HUES48 (cell line): Measurements from ENCODE around the gene SLC23A2.

Experiments
- H3K27ac ChIP-seq: one replicate; pipeline ENCODE4 v1.7.0; 2013; ENCODE audit warnings: low read depth, low read length, inconsistent platforms
- H3K27me3 ChIP-seq: 2 replicates; pipeline ENCODE4 v1.6.1; 2013; ENCODE audit warnings: mild to moderate bottlenecking, low read length; ENCODE audit not compliant: control insufficient read depth, insufficient read depth
- H3K36me3 ChIP-seq: 2 replicates; pipeline ENCODE4 v1.6.1; 2013; ENCODE audit warnings: low read length; ENCODE audit not compliant: control insufficient read depth, insufficient read depth
- H3K4me1 ChIP-seq: 2 replicates; pipeline ENCODE4 v1.6.1; 2013; ENCODE audit warnings: mild to moderate bottlenecking, low read length; ENCODE audit not compliant: control insufficient read depth, insufficient read depth
- H3K4me3 ChIP-seq: 2 replicates; pipeline ENCODE4 v1.5.1; 2013; ENCODE audit warnings: mild to moderate bottlenecking, low read depth, low read length
- H3K9ac ChIP-seq: 2 replicates; pipeline ENCODE4 v1.6.1; 2013; ENCODE audit warnings: mild to moderate bottlenecking, low read depth, low read length, moderate library complexity
- H3K9me3 ChIP-seq: 2 replicates; pipeline ENCODE4 v1.6.1; 2013; ENCODE audit warnings: low read length; ENCODE audit not compliant: control insufficient read depth, insufficient read depth

SLC23A2 gene

DNA sequence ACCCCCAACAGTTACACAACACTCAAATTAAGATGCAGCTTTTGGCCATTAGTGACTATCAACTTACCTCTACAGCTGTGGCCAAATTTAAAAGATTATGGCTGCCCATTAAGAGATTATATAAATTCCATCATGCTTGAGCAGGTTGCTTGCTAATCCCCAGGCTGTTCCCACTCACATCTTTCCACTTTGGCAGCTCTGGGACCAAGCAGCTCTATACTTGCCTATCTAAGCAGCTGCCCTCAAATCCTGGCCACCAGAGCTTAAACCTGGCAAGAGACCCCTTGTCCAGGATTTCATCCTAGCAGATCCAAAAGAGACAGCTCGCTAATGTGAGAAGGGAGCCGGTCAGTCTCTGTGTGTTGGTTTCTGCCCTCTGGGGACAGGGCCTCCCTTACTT lies 127.9 kb downstream of the SLC23A2 start:
- H3K27me3 ChIP-seq: no peaks in the 10 kb centered on the region
- H3K4me3 ChIP-seq: no peak overlapping the region
- no peaks in the 10 kb centered on the region for H3K4me1 ChIP-seq
- H3K9ac ChIP-seq: no peak overlapping the region
- H3K36me3 ChIP-seq: peaks cover 17% of the 10 kb centered on the region
- H3K27ac ChIP-seq: no peak overlapping the region
- H3K9me3 ChIP-seq: no peaks in the 10 kb centered on the region

DNA sequence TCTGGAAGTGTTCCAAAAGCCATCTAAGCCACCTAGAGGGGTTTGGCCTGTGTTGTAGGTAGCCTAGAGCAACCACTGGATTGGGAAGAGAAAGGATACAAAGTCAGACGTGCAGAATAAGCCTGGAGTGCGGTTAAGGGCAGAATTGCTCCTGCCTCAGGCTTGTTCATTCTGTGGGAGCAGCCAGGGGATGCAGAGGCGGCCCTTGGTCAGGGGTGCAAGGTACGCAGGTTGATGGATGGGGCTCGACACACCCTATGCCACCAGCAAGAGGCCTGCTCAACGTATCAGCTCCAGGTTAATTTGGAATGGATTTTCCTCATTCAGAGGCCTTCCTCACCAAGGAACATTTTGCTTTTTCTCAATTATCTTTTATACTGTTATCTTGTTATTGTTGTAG lies 129.8 kb downstream of the SLC23A2 start:
- H3K9ac ChIP-seq: no peak overlapping the region
- H3K4me1 ChIP-seq: no peaks in the 10 kb centered on the region
- no peaks in the 10 kb centered on the region for H3K9me3 ChIP-seq
- no peak overlapping the region for H3K27ac ChIP-seq
- no peak overlapping the region for H3K4me3 ChIP-seq
- no peaks in the 10 kb centered on the region for H3K27me3 ChIP-seq
- peaks cover 17% of the 10 kb centered on the region for H3K36me3 ChIP-seq

DNA sequence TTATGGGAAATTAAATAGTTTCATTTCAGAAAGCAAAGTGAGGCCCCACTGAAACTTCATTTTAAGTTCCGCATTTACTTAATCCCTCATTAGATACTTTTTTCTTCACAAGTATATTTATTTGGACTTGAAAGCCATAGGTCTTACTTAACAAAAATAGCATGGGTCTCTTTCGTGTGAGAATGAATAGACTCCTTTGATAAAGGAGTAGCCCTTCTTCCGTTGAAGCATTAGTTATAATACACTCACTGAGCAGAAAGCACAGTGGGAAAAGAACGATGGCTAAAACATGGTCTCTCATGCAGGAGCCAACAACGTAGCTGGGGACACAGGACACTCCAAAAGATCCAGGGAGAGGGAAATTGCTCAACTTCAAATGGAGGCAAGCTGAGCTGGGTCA lies 130.4 kb downstream of the SLC23A2 start:
- Histone ChIP-seq H3K4me3 (no peak overlapping the region), H3K4me1 (no peaks in the 10 kb centered on the region), H3K36me3 (peaks cover 17% of the 10 kb centered on the region), H3K9me3 (no peaks in the 10 kb centered on the region), H3K9ac (no peak overlapping the region), H3K27ac (no peak overlapping the region), H3K27me3 (no peaks in the 10 kb centered on the region)

DNA sequence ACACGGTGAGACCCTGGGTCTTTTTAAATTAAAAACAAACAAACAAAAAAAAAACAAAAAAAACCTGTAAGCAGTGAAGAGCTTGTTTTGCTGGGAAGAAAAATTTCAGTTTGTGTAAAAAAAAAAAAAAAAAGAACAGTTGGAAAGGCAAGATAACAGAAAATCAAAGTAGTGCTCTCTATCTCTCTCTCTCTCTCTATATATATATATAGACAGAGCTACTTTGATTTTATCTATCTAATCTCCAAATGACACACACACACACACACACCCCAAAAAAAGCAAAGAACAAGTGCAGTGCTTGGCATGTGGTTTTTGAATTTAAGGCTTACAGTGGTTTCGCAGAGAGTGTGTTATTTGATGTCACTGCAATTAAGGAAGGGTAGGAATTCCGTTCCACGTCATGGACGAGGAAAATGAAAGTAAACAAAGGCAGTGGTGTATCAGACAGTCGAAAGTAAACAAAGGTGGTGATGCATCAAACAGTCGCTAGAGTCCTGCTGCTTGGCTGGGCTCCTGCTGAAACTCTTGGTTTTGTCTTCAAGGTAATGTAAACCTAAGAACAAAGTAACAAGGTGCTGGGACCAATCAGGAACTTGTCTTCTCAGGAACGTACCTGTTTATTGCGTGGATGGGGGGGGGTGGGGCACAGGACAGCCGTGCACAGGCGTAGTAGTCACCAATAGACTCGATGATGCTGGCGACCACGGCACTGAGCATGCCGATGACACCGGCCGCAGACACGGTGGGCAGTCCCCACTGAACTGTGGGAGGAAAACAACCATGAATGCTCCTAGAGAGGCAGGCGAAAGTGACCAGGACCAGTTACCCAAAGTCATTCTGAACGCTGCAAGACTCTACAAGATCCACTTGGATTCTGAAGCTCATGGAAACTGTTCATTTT lies 131.8 kb downstream of the SLC23A2 start:
- H3K4me1 ChIP-seq: no peaks in the 10 kb centered on the region
- no peak overlapping the region for H3K27ac ChIP-seq
- no peaks in the 10 kb centered on the region for H3K9me3 ChIP-seq
- H3K4me3 ChIP-seq: no peak overlapping the region
- H3K36me3 ChIP-seq: peaks cover 20% of the 10 kb centered on the region
- H3K27me3 ChIP-seq: no peaks in the 10 kb centered on the region
- H3K9ac ChIP-seq: no peak overlapping the region

DNA sequence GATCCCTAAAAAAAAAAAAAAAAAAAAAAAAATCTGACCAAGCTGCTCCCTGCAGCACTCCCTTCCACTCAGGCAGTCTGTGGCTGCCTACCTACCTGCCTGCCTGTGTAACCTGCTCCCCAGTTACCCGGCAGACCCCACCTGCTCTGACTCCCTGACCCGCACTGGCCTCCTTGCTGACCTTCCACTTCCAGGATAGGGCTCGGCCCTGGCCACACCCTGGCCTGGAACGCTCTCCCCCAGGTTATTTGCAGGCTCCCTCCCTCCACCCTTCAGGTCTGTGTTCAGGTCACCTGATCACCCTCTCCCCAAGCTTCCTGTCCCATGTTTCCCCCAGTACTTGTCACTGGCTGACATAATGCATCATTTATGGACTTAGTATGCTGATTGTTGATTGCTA lies 134.3 kb downstream of the SLC23A2 start:
- no peaks in the 10 kb centered on the region for H3K9me3 ChIP-seq

DNA sequence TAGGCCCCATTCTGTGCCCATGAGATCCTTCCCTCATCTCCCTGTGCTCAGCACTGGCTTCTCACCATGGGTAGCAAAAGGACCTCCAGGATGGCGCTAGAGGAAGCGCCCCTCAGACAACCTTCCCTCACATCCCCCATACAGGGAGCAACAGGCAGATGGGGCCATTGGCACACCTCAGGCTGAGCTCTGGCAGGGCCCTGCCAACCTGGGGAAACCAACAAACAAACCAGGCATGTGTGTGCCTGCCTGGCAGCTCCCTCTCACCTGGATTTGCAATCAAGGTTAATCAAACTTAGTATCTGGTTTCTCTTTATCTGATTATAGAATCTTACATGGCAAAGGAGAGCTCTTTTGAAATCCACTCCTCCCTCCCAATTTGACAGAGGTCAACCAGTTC lies 134.9 kb downstream of the SLC23A2 start:
- peaks cover 15% of the 10 kb centered on the region for H3K36me3 ChIP-seq
- no peak overlapping the region for H3K4me3 ChIP-seq
- H3K9ac ChIP-seq: no peak overlapping the region
- H3K4me1 ChIP-seq: no peaks in the 10 kb centered on the region
- no peaks in the 10 kb centered on the region for H3K27me3 ChIP-seq
- H3K27ac ChIP-seq: no peak overlapping the region
- no peaks in the 10 kb centered on the region for H3K9me3 ChIP-seq

More for the DNA sequence above, 134.3 kb downstream of the SLC23A2 start:
- no peak overlapping the region for H3K9ac ChIP-seq
- no peaks in the 10 kb centered on the region for H3K27me3 ChIP-seq
- H3K4me3 ChIP-seq: no peak overlapping the region
- no peak overlapping the region for H3K27ac ChIP-seq
- peaks cover 10% of the 10 kb centered on the region; the same call in 1 of the 2 replicates for H3K36me3 ChIP-seq
- H3K4me1 ChIP-seq: no peaks in the 10 kb centered on the region

DNA sequence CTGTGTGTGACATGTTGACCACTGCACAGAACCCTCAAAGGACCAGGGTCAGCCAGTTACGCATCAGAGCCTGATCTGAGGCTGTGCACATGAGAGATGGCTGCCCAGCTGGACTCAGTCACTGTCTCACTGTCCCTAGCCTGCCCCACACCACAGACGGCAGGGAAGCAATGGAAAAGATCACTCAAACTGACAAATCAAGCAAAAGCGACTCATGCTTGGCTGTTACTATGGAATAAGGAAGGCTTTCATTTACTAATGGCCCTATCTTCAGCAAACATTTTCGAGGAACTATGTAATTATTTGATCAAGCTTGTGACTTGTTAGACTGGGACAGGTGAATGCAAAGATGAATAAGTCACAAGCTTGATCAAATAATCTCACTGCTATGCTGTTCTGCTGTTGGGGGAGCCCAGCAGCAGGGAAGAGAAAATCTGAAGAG lies 137.0 kb downstream of the SLC23A2 start:
- H3K27ac ChIP-seq: no peak overlapping the region
- H3K36me3 ChIP-seq: peaks cover 21% of the 10 kb centered on the region
- H3K4me1 ChIP-seq: no peaks in the 10 kb centered on the region
- H3K9ac ChIP-seq: no peak overlapping the region; the same call in 1 of the 2 replicates
- no peaks in the 10 kb centered on the region for H3K9me3 ChIP-seq
- no peak overlapping the region for H3K4me3 ChIP-seq
- no peaks in the 10 kb centered on the region for H3K27me3 ChIP-seq

DNA sequence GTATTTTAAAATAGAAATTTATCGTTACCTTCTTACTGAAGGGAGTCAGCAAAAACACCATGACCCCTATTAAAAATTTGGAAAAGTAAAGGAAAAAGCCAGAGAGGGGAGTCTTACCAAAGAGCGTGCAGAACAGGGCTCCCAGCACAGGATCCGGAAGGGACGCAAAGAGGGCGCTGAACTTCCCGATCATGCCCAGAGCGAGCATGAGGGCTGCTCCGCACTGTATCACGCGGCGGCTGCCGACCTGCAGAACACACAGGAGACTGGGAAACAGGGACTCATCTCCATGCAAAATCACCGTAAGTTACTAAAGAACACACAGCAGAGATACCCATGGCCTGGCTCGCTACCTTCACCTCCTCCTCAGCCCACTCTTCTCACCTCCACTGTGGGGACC lies 138.6 kb downstream of the SLC23A2 start:
- H3K9ac ChIP-seq: no peak overlapping the region
- no peaks in the 10 kb centered on the region for H3K27me3 ChIP-seq
- no peaks in the 10 kb centered on the region for H3K9me3 ChIP-seq
- no peak overlapping the region for H3K4me3 ChIP-seq
- no peaks in the 10 kb centered on the region for H3K4me1 ChIP-seq
- peaks cover 26% of the 10 kb centered on the region for H3K36me3 ChIP-seq
- H3K27ac ChIP-seq: no peak overlapping the region

DNA sequence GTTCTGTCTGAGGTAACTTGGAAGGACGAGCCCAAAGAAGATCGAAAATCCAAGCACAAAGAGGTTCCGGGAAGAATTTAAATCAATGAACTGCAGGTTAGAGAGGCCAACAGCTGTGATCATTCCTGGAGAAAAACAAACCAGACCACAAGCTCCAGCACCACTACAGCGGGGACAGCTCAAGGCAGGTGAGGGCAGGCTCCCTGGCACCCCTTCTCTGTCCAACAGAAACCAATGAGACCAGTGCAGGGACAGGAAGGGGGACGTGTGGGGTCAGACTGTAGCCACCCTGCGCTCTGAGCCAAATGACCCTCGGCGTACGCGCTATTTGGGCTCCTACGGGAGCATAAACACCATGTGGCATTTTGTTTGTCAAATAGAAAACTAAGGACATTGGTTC lies 139.3 kb downstream of the SLC23A2 start:
- no peak overlapping the region for H3K27ac ChIP-seq
- H3K9ac ChIP-seq: no peak overlapping the region
- peaks cover 27% of the 10 kb centered on the region for H3K36me3 ChIP-seq
- no peaks in the 10 kb centered on the region for H3K27me3 ChIP-seq
- H3K9me3 ChIP-seq: no peaks in the 10 kb centered on the region
- no peak overlapping the region for H3K4me3 ChIP-seq
- H3K4me1 ChIP-seq: no peaks in the 10 kb centered on the region

DNA sequence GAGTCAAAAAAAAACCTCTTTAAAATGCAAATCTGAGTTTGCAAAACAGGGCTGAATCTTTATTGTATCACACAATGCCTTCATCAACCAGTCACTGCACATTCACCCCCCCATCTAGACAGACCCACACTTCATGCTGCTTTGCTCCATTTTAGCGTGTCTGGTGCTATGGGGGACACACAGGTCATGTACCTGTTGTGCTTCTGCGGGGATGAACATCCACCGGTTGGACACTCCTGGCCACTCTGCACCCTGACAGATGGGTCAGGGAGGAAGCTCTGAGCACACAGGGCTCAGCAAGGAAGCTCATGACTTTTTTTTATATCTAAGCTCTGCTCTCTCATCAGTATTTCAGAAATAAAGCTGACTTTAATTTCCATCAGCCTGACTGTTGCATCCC lies 143.3 kb downstream of the SLC23A2 start:
- no peak overlapping the region for H3K27ac ChIP-seq
- H3K4me1 ChIP-seq: no peaks in the 10 kb centered on the region
- H3K36me3 ChIP-seq: peaks cover 39% of the 10 kb centered on the region
- H3K9ac ChIP-seq: no peak overlapping the region
- H3K9me3 ChIP-seq: no peaks in the 10 kb centered on the region
- H3K27me3 ChIP-seq: no peaks in the 10 kb centered on the region
- H3K4me3 ChIP-seq: no peak overlapping the region

DNA sequence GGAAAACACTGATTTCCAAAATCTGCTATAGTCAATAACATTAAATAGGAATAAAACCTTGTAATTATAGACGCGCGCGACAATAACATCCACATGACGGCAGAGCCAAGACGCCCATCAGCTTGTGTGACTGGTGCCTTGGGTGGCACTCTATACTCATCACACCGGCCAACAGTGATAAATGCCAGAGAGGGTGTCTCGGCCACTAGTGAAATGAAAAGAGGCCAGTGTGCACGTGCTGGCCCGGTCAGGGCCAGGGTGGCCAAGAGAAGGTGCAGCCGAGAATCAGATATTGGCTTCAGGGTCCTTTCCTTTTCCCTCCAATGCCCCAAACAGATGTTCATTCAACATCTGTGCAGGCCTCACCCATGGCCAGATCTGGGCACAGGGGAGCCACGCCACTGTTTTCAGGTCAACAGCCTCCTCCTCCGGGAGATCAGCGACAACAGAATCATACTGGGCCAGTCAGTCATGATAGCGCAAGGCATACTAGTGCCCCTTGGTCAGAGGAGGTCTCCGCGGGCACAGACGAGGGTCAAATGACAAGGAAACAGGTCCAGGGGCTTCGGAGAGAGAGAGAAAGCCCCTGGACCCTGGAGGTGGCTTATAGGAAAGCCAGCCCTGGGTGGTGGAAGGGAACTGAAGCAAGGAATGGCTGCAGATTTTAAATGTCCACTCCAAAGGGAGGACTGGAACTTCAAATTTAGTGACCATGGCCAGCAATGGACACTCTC lies 145.1 kb downstream of the SLC23A2 start:
- Histone ChIP-seq H3K9me3 (no peaks in the 10 kb centered on the region), H3K4me1 (no peaks in the 10 kb centered on the region), H3K27ac (no peak overlapping the region), H3K4me3 (no peak overlapping the region), H3K9ac (no peak overlapping the region), H3K27me3 (no peaks in the 10 kb centered on the region), H3K36me3 (peaks cover 29% of the 10 kb centered on the region; the same call in 1 of the 2 replicates)
